Keratinocyte (primary cell): ENCODE results near the gene HOXD4. TPM values are rescaled to one million over a fixed set of nuclear protein-coding genes. Genes with fewer than 3 reads are reported as not detected.

Experiments
- DNase-seq: peaks from one replicate; pipeline ENCODE4 v3.0.0-alpha.2; 2011; ENCODE audit warnings: low read depth, missing footprints, low spot score
- FAIRE-seq: peaks from 2 replicates; lab custom pipeline; 2011; peaks lifted over from hg19 to GRCh38; lab: Jason Lieb, UNC
- H2AFZ ChIP-seq: 2 replicates; pipeline ENCODE4 v1.6.0; 2012; ENCODE audit warnings: low read length, control low read depth, inconsistent platforms; ENCODE audit not compliant: control insufficient read depth
- H3K27ac ChIP-seq: 2 replicates; pipeline ENCODE4 v1.5.1; 2011; ENCODE audit warnings: low read length; ENCODE audit not compliant: control insufficient read depth, insufficient read depth
- H3K27me3 ChIP-seq: 3 replicates; pipeline ENCODE4 v1.6.0; 2011; ENCODE audit warnings: low read length; ENCODE audit not compliant: control insufficient read depth, insufficient read depth; ENCODE audit errors: extremely low read depth
- H3K36me3 ChIP-seq, 2 experiments: 2 replicates in 1 of 2; 3 replicates in 1 of 2; pipeline ENCODE4 v1.5.1; 2011; ENCODE audit warnings: low read length in 2 of 2, mild to moderate bottlenecking in 1 of 2; ENCODE audit not compliant: control insufficient read depth in 2 of 2, insufficient read depth in 2 of 2; ENCODE audit errors: extremely low read depth in 1 of 2
- H3K4me1 ChIP-seq: 3 replicates; pipeline ENCODE4 v1.5.1; 2011; ENCODE audit warnings: low read length; ENCODE audit not compliant: control insufficient read depth, insufficient read depth; ENCODE audit errors: extremely low read depth
- H3K4me2 ChIP-seq: 3 replicates; pipeline ENCODE4 v1.6.0; 2011; ENCODE audit warnings: low read depth, low read length; ENCODE audit not compliant: control insufficient read depth, insufficient read depth; ENCODE audit errors: extremely low read depth
- H3K4me3 ChIP-seq, 3 experiments: fragments of 200-600 bp in 1 of 3; sonication (generic) in 1 of 3; 2 replicates in 2 of 3; 3 replicates in 1 of 3; pipeline ENCODE4 v1.5.1; 2011 to 2016; ENCODE audit warnings: low read length in 3 of 3, mild to moderate bottlenecking in 3 of 3, control low read depth in 2 of 3, inconsistent platforms in 1 of 3, low read depth in 1 of 3, mixed read lengths in 1 of 3, mixed run types in 1 of 3, moderate library complexity in 1 of 3; ENCODE audit not compliant: control insufficient read depth in 2 of 3, insufficient read depth in 2 of 3; ENCODE audit errors: extremely low read depth in 1 of 3
- H3K79me2 ChIP-seq: 2 replicates; pipeline ENCODE4 v1.6.0; 2012; ENCODE audit warnings: low read length; ENCODE audit not compliant: control insufficient read depth, insufficient read depth
- H3K9ac ChIP-seq: 3 replicates; pipeline ENCODE4 v1.6.0; 2011; ENCODE audit warnings: low read length; ENCODE audit not compliant: control insufficient read depth, insufficient read depth; ENCODE audit errors: extremely low read depth
- H3K9me1 ChIP-seq: 3 replicates; pipeline ENCODE4 v1.6.0; 2011; ENCODE audit warnings: low read length; ENCODE audit not compliant: control insufficient read depth, insufficient read depth; ENCODE audit errors: extremely low read depth
- H3K9me3 ChIP-seq: 2 replicates; pipeline ENCODE4 v1.5.1; 2012; ENCODE audit warnings: low read depth, low read length; ENCODE audit not compliant: control insufficient read depth
- H4K20me1 ChIP-seq: 3 replicates; pipeline ENCODE4 v1.6.0; 2011; ENCODE audit warnings: low read length; ENCODE audit not compliant: control insufficient read depth, insufficient read depth; ENCODE audit errors: extremely low read depth
- EZH2 ChIP-seq: IDR thresholded peaks from one replicate; pipeline ENCODE4 v1.6.1; 2012; ENCODE audit warnings: inconsistent platforms, mild to moderate bottlenecking, low read length, moderate library complexity
- dilution Hi-C: fragments of 300-500 bp; cut with MboI; formaldehyde crosslinking; loops from one replicate; pipeline ENCODE4 v1.7.0; 2020; ENCODE audit warnings: low sequenced_read_pairs; ENCODE audit not compliant: extremely low pct_ligation_motif_present
- polyA plus RNA-seq, 5 experiments: library from polyadenylated mRNA; depleted of rRNA in 3 of 5; stranded (reverse) in 3 of 5; stranded (forward) in 1 of 5; unstranded in 1 of 5; fragments of >200 nt; gene quantifications; 1 replicate in 1 of 5; 2 replicates in 3 of 5; 3 replicates in 1 of 5; pipeline versions ENCODE4 v1.2.1 to v1.2.3, GENCODE V29; 2011 to 2012; ENCODE audit warnings: missing spikeins in 2 of 5, low read depth in 1 of 5, low replicate concordance in 1 of 5
- TF ChIP-seq, protein P1 (sequence below), 3 experiments: IDR thresholded peaks in 1 of 3; conservative IDR thresholded peaks in 1 of 3; optimal IDR thresholded peaks in 1 of 3; 2 replicates in 2 of 3; 3 replicates in 1 of 3; pipeline versions ENCODE3 to v1.5.1; 2011; ENCODE audit warnings: low read length in 3 of 3, mild to moderate bottlenecking in 3 of 3, moderate library complexity in 2 of 3, control low read depth in 1 of 3, inconsistent platforms in 1 of 3; ENCODE audit not compliant: insufficient read depth in 2 of 3; ENCODE audit errors: extremely low read depth in 1 of 3

The HOXD4 gene
- polyA plus RNA-seq, 1 donor (not counting 4 experiments of a cell fraction or from before 2014, with no cell fraction given), result not detected

DNA sequence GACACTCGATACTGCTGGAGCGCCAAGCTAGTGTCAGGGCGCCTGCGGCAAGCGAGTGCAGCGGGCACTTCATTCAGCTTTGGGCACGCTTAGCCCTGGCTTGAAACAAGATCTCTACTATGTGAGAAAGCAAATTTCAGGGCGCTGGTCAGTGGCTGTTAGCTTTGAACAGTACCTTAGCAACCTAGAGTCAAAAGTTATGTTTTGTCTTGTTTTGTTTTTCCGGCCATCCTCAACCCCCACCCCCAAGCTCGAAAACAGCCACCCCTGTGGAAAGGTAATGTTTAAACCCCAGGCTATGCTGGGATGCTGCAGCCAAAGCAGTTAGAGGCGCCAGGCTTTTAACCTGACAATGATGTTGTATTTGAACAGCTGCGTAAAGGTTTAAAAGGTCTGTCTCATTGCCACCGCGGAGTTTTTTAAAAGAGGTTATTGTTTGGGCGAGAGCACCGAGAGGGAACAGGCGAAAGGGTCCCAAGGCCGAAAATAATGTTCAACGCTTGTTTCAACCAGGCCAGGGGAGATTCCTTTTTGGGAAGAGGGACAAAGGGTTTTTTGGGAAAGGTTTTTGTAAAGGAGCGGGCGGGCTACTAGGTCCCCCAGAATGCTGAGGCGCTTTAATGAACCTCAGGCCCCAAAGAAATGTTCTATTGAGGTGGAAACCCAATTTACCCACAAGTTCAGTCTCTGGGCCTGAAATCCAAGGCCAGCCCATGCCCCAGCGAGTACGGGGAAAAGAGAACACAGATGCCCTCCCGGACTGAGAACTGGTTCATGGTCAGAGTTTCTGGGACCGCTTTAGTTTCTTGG, 37.0 kb upstream of the HOXD4 start:
- Histone ChIP-seq H4K20me1 (peaks cover 2% of the 10 kb centered on the region), H3K36me3 (no peaks in the 10 kb centered on the region), H3K27me3 (peaks cover 98% of the 10 kb centered on the region), H3K9me3 (peaks cover 4% of the 10 kb centered on the region), H3K27ac (no peak overlapping the region), H3K79me2 (no peaks in the 10 kb centered on the region), H2AFZ (no peak overlapping the region), H3K9ac (no peak overlapping the region), H3K4me1 (no peaks in the 10 kb centered on the region), H3K9me1 (no peaks in the 10 kb centered on the region), H3K4me3 (no peak overlapping the region), H3K4me2 (no peak overlapping the region)
- FAIRE-seq (no peak), DNase-seq (no peak)
- dilution Hi-C loops, result no loop called here
- TF ChIP-seq EZH2, result peak; percentile 25
- TF ChIP-seq, protein P1, sequence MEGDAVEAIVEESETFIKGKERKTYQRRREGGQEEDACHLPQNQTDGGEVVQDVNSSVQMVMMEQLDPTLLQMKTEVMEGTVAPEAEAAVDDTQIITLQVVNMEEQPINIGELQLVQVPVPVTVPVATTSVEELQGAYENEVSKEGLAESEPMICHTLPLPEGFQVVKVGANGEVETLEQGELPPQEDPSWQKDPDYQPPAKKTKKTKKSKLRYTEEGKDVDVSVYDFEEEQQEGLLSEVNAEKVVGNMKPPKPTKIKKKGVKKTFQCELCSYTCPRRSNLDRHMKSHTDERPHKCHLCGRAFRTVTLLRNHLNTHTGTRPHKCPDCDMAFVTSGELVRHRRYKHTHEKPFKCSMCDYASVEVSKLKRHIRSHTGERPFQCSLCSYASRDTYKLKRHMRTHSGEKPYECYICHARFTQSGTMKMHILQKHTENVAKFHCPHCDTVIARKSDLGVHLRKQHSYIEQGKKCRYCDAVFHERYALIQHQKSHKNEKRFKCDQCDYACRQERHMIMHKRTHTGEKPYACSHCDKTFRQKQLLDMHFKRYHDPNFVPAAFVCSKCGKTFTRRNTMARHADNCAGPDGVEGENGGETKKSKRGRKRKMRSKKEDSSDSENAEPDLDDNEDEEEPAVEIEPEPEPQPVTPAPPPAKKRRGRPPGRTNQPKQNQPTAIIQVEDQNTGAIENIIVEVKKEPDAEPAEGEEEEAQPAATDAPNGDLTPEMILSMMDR (optimal IDR thresholded peaks at IDR 0.05 in 1 of 3, IDR thresholded peaks at IDR 0.05 in 1 of 3, conservative IDR thresholded peaks at IDR 0.05 in 1 of 3; ENCODE audit: extremely low read depth in 1 of 3, insufficient read depth in 2 of 3, low read length in 3 of 3), result no peak

DNA sequence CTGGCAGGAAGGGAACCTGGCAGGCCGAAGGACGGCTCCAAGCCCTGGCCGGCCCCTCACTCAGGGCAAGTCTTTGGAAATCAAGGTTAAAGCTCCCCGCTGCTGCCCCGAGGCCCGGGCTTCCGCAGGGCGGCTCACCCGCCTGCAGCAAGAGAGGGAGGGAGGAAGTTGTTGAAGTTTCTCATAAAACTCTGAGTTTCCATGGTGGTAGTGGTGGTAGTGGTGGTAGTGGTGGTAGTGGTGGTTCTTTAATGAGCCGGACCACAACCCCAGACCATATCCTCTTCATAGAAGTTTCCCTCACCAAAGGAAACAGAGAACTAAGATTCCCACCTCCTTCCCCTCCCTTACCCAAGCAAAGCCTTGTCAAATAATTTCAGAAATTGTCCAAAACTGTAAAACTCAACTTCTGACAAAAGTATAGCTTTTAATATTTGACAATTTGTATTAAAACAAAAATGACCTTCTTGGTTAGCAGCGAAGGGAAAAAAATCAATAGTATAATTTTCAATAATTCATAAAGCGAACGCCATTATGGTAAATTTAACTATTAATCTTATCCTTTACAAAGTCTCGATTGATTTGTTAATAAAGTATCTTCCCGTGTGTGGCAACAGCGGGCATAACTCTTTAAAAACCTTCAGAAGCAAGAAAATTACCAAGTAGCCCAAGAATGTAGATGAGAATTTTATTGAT, 36.3 kb upstream of the HOXD4 start:
- no peak for DNase-seq
- no peak overlapping the region for H3K4me2 ChIP-seq
- H3K27me3 ChIP-seq, result peaks cover 97% of the 10 kb centered on the region
- H3K4me1 ChIP-seq, result no peaks in the 10 kb centered on the region
- dilution Hi-C loops, result no loop called here
- H4K20me1 ChIP-seq, result peaks cover 2% of the 10 kb centered on the region
- TF ChIP-seq, protein P1 (optimal IDR thresholded peaks at IDR 0.05 in 1 of 3, IDR thresholded peaks at IDR 0.05 in 1 of 3, conservative IDR thresholded peaks at IDR 0.05 in 1 of 3; ENCODE audit: extremely low read depth in 1 of 3, insufficient read depth in 2 of 3, low read length in 3 of 3), result no peak
- TF ChIP-seq EZH2, result no peak
- FAIRE-seq, result no peak
- H3K9me1 ChIP-seq, result no peaks in the 10 kb centered on the region
- H2AFZ ChIP-seq, result no peak overlapping the region
- peaks cover 4% of the 10 kb centered on the region for H3K9me3 ChIP-seq
- no peak overlapping the region for H3K9ac ChIP-seq
- H3K79me2 ChIP-seq, result no peaks in the 10 kb centered on the region
- H3K27ac ChIP-seq, result no peak overlapping the region
- no peak overlapping the region for H3K4me3 ChIP-seq
- no peaks in the 10 kb centered on the region for H3K36me3 ChIP-seq
